DND-41 (cell line): ENCODE measurements around the gene TLCD5.

Source experiments
- ATAC-seq: fragments of 200-7000 bp; cut with Tn5 transposase; 3 replicates; pipeline ENCODE4 v1.9.1; 2021; ENCODE audit warnings: low read depth; ENCODE audit not compliant: insufficient read depth
- DNase-seq: peaks from one replicate; pipeline ENCODE4 v3.0.0-alpha.2; 2020
- H2AFZ ChIP-seq: 2 replicates; pipeline ENCODE4 v1.6.0; 2012; ENCODE audit warnings: low read depth, low read length
- H3K27ac ChIP-seq: 2 replicates; pipeline ENCODE4 v1.5.1; 2012; ENCODE audit warnings: low read length, inconsistent platforms
- H3K27me3 ChIP-seq: fragments of 200-600 bp; sonication (generic); 2 replicates; pipeline ENCODE4 v1.6.0; 2012; ENCODE audit warnings: low read length, mild to moderate bottlenecking, inconsistent platforms; ENCODE audit not compliant: insufficient read depth, poor library complexity
- H3K36me3 ChIP-seq: 2 replicates; pipeline ENCODE4 v1.5.1; 2012; ENCODE audit warnings: low read length, inconsistent platforms; ENCODE audit not compliant: insufficient read depth
- H3K4me1 ChIP-seq: 2 replicates; pipeline ENCODE4 v1.5.1; 2012; ENCODE audit warnings: mild to moderate bottlenecking, low read length; ENCODE audit not compliant: insufficient read depth
- H3K4me2 ChIP-seq: 2 replicates; pipeline ENCODE4 v1.6.0; 2012; ENCODE audit warnings: mild to moderate bottlenecking, moderate library complexity, low read length, inconsistent platforms; ENCODE audit not compliant: insufficient read depth
- H3K4me3 ChIP-seq, 2 experiments: fragments of 200-600 bp in 1 of 2; shearing (Covaris generic) in 1 of 2; 2 replicates each; pipeline ENCODE4 v1.5.1; 2012 to 2016; ENCODE audit warnings: inconsistent platforms in 2 of 2, low read length in 2 of 2, mild to moderate bottlenecking in 2 of 2, low read depth in 1 of 2, moderate library complexity in 1 of 2
- H3K79me2 ChIP-seq: 2 replicates; pipeline ENCODE4 v1.6.0; 2012; ENCODE audit warnings: low read length, inconsistent platforms; ENCODE audit not compliant: insufficient read depth
- H3K9ac ChIP-seq: 2 replicates; pipeline ENCODE4 v1.6.0; 2012; ENCODE audit warnings: low read depth, mild to moderate bottlenecking, inconsistent platforms, low read length, moderate library complexity
- H3K9me3 ChIP-seq: 2 replicates; pipeline ENCODE4 v1.5.1; 2012; ENCODE audit warnings: low read length, moderate library complexity, mild to moderate bottlenecking, inconsistent platforms; ENCODE audit not compliant: insufficient read depth, severe bottlenecking
- H4K20me1 ChIP-seq: 2 replicates; pipeline ENCODE4 v1.6.0; 2012; ENCODE audit warnings: low read length; ENCODE audit not compliant: insufficient read depth
- EZH2 ChIP-seq: IDR thresholded peaks from 3 replicates; pipeline ENCODE4 v1.6.1; 2012; ENCODE audit warnings: borderline replicate concordance, low read depth, mild to moderate bottlenecking, moderate library complexity, low read length, inconsistent platforms; ENCODE audit not compliant: severe bottlenecking
- TF ChIP-seq, protein P1 (sequence below): IDR thresholded peaks from 2 replicates; pipeline ENCODE4 v1.5.1; 2012; ENCODE audit warnings: borderline replicate concordance, low read length, moderate library complexity, mild to moderate bottlenecking; ENCODE audit not compliant: poor library complexity, severe bottlenecking; ENCODE audit errors: extremely low read depth

The TLCD5 gene

DNA sequence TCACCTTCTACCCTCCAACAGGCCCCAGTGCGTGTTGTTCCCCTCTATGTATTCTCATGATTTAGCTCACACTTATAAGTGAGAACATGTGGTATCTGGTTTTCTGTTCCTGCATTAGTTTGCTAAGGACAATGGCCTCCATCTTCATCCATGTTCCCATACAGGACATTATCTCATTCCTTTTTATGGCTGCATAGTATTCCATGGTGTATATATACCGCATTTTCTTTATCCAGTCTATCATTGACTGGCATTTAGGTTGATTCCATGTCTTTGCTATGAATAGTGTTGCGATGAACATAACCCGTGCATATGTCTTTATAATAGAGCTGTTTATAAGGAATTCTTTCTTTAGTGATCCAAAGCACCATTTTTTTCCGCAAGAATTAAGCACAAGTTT lies 28.5 kb upstream of the TLCD5 start:
- Histone ChIP-seq H3K4me2 (no peak overlapping the region), H3K4me1 (no peaks in the 10 kb centered on the region), H3K9ac (no peak overlapping the region), H4K20me1 (peaks cover 5% of the 10 kb centered on the region; the same call in 1 of the 2 replicates), H2AFZ (no peak overlapping the region), H3K27ac (no peak overlapping the region), H3K27me3 (peaks cover 35% of the 10 kb centered on the region), H3K36me3 (no peaks in the 10 kb centered on the region), H3K4me3 (no peak overlapping the region), H3K9me3 (no peaks in the 10 kb centered on the region), H3K79me2 (no peaks in the 10 kb centered on the region)
- TF ChIP-seq EZH2, result no peak
- TF ChIP-seq, protein P1, sequence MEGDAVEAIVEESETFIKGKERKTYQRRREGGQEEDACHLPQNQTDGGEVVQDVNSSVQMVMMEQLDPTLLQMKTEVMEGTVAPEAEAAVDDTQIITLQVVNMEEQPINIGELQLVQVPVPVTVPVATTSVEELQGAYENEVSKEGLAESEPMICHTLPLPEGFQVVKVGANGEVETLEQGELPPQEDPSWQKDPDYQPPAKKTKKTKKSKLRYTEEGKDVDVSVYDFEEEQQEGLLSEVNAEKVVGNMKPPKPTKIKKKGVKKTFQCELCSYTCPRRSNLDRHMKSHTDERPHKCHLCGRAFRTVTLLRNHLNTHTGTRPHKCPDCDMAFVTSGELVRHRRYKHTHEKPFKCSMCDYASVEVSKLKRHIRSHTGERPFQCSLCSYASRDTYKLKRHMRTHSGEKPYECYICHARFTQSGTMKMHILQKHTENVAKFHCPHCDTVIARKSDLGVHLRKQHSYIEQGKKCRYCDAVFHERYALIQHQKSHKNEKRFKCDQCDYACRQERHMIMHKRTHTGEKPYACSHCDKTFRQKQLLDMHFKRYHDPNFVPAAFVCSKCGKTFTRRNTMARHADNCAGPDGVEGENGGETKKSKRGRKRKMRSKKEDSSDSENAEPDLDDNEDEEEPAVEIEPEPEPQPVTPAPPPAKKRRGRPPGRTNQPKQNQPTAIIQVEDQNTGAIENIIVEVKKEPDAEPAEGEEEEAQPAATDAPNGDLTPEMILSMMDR, result no peak
- ATAC-seq, result no peak
- no peak for DNase-seq

DNA sequence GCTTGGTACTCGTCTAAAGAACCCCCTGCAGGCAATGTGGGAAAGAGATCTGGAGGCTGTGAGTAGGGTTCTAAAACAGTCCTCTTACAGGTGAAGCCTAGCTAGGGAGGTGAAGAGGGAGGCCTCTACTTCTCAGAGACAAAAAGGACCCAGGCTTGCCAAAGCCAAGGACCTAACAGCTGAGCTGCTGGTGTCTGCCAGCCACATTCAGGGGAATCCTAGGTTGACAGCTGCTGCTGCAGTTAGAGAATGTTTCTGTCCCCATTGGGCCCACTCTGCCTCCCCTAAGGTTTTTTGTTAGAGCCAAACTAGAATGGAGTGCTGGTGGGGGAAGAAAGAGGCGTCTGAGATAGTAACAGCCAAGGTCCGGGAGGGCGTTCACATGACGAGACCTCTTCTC lies 26.6 kb upstream of the TLCD5 start:
- Histone ChIP-seq H3K36me3 (no peaks in the 10 kb centered on the region), H3K79me2 (no peaks in the 10 kb centered on the region), H3K4me1 (no peaks in the 10 kb centered on the region), H3K4me2 (no peak overlapping the region), H4K20me1 (peaks cover 12% of the 10 kb centered on the region; the same call in 1 of the 2 replicates), H3K4me3 (no peak overlapping the region), H2AFZ (no peak overlapping the region), H3K27ac (no peak overlapping the region), H3K27me3 (peaks cover 29% of the 10 kb centered on the region), H3K9ac (no peak overlapping the region), H3K9me3 (no peaks in the 10 kb centered on the region)
- DNase-seq, result no peak
- TF ChIP-seq, protein P1, result no peak
- TF ChIP-seq EZH2, result no peak
- no peak for ATAC-seq

DNA sequence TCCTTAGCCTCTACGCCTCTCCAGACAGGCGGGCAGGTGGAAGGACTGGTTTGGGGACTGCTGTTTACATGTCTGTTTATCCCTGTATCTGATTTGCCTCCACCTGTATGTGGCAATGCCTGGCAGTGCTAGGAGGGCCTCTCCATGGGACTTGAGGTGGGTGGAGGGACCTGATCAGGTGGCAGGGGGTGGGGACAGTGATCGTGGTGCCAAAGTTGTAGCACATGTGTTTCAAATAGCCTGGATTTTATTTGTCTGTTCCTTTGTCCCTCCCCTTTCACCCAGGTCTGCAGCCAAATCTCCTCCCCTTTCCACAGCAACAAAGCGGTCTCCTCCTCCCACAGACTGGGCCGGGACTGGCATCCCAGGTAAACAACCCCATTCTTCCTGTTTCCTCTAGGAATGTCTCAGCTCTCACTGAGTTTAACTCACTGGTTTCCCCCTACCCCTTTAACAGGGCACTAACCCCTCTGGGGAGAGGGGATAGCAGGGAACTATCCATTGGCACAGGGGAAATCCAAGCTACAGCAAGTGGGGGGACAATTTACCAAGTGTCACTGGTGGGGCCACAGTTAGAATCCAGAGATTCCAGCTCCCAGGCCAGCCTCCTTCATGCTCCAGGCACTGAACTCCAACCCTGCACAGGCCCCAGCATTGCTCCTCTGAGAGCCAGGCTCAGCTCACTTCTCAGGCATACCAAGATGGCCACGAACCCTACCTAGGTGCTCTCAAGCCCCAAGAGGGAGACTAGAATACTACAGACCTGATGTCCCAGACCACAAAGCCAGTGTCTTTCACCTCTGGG lies 22.9 kb upstream of the TLCD5 start:
- H3K27me3 ChIP-seq, result peaks cover 30% of the 10 kb centered on the region
- H3K4me3 ChIP-seq, result no peak overlapping the region
- DNase-seq, result no peak
- no peaks in the 10 kb centered on the region for H3K9me3 ChIP-seq
- H3K9ac ChIP-seq, result no peak overlapping the region
- H3K79me2 ChIP-seq, result no peaks in the 10 kb centered on the region
- no peaks in the 10 kb centered on the region for H3K4me1 ChIP-seq
- H3K4me2 ChIP-seq, result no peak overlapping the region
- TF ChIP-seq, protein P1, result no peak
- no peak for TF ChIP-seq EZH2
- H4K20me1 ChIP-seq, result peaks cover 27% of the 10 kb centered on the region
- no peak overlapping the region for H2AFZ ChIP-seq
- no peak for ATAC-seq
- no peak overlapping the region for H3K27ac ChIP-seq
- H3K36me3 ChIP-seq, result no peaks in the 10 kb centered on the region
